Esophagus muscularis mucosa (tissue), 4 donors: ENCODE data around the gene TMEM150B.

Experiments used
- EP300 ChIP-seq: sonication (generic); formaldehyde crosslinking; IDR thresholded peaks from one replicate; pipeline ENCODE4 v1.6.1; 2017; ENCODE audit warnings: antibody characterized with exemption
- POLR2A ChIP-seq: fragments of 450-650 bp; IDR thresholded peaks from one replicate; pipeline ENCODE4 v1.6.1; 2017; ENCODE audit warnings: antibody characterized with exemption, moderate library complexity, mild to moderate bottlenecking, low read depth
- POLR2AphosphoS5 ChIP-seq, 2 donors: sonication (generic); formaldehyde crosslinking; IDR thresholded peaks; one replicate each; pipeline ENCODE4 v1.6.1; 2017; ENCODE audit warnings: antibody characterized with exemption in 2 of 2
- TF ChIP-seq, protein P1 (sequence below), 3 experiments: fragments of 200-600 bp in 2 of 3; fragments of 450-650 bp in 1 of 3; sonication (generic) in 2 of 3; IDR thresholded peaks; one replicate each; pipeline ENCODE4 v1.5.1; 2017 to 2019; ENCODE audit warnings: antibody characterized with exemption in 3 of 3, mild to moderate bottlenecking in 2 of 3, moderate library complexity in 1 of 3

DNA sequence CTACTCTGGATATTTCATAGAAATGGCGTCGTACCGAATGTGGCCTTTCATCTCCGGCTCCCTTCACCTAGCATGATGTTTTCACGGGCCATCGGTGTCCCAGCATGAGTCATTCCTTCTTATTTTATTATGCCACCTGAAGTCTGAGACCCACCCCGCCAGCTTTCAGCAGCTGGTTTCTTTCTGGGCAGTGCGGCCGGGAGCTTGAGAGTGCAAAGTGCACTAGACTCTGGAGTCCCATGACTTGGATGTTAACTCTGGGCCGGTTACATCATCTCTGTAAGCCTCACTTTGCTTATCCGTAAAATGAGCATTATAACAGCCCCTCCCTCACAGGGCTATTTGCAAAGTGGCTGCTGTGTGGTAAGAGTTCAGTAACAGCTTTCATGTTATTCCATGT lies 8.7 kb upstream of the TMEM150B start:
- TF ChIP-seq POLR2A (no peak), EP300 (no peak), POLR2AphosphoS5 (IDR thresholded peaks at IDR 0.05) (no peak)
- TF ChIP-seq, protein P1, sequence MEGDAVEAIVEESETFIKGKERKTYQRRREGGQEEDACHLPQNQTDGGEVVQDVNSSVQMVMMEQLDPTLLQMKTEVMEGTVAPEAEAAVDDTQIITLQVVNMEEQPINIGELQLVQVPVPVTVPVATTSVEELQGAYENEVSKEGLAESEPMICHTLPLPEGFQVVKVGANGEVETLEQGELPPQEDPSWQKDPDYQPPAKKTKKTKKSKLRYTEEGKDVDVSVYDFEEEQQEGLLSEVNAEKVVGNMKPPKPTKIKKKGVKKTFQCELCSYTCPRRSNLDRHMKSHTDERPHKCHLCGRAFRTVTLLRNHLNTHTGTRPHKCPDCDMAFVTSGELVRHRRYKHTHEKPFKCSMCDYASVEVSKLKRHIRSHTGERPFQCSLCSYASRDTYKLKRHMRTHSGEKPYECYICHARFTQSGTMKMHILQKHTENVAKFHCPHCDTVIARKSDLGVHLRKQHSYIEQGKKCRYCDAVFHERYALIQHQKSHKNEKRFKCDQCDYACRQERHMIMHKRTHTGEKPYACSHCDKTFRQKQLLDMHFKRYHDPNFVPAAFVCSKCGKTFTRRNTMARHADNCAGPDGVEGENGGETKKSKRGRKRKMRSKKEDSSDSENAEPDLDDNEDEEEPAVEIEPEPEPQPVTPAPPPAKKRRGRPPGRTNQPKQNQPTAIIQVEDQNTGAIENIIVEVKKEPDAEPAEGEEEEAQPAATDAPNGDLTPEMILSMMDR (IDR thresholded peaks at IDR 0.05), result no peak
